ENCODE results near the gene SPATS1.

DNA sequence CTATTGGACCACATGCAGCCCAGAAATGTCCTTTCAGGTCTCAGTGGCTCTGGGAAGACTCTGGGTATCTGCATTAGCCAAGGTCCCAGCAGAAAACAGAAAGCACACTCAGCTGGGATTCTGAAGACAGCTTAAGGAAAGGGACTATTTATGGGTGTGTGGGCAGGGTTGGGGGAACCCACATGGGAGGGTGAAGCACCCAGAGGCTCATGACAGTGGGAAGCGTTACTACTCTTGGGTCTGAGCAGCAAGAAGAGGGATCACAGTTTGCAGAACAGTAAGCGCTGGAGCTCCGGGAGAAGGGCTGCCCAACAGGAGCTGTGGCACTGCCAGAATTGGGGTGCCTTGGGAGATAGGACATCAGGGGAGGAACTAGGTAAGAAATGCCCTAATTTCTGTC is 32.6 kb downstream of the SPATS1 start:
- TF ChIP-seq CTCF (IDR thresholded peaks at IDR 0.05; ENCODE audit: low read length), result no peak
- no peak for TF ChIP-seq EZH2 (IDR thresholded peaks at IDR 0.05; ENCODE audit: borderline replicate concordance, low read length)
